Stimulated activated CD8-positive, alpha-beta memory T cell treated with anti-CD3 and anti-CD28 coated beads, Interleukin-12 subunit alpha, Interleukin-12 subunit beta, amount 100 ng/mL, for 1 hour (primary cell): ENCODE data around the gene SPRR2D.
"Not testable (repeated sequence)": the region's sequence is repeated elsewhere in the genome, so short reads cannot be mapped to it uniquely, and the experiment has no call there.

Experiments used
- DNase-seq: peaks from one replicate; pipeline ENCODE4 v3.0.0-alpha.2; 2020; ENCODE audit warnings: low read depth

The SPRR2D gene

GRCh38 chr1:153040950-153041631, at the start of gene SPRR2D:
TSS of gene SPRR2D (minus strand) at chr1:153041120. CDS start at chr1:153040346, 774 bp downstream.
- DNase-seq: no peak

- DNase-seq: no peak
Observed at GRCh38 chr1:153087652-153088051, 46.7 kb upstream of the SPRR2D start.

- DNase-seq: no peak
Observed at GRCh38 chr1:153081736-153082135, 40.8 kb upstream of the SPRR2D start.

GRCh38 chr1:153072806-153073726, 32.1 kb upstream of the SPRR2D start:
- DNase-seq: no peak

DNA sequence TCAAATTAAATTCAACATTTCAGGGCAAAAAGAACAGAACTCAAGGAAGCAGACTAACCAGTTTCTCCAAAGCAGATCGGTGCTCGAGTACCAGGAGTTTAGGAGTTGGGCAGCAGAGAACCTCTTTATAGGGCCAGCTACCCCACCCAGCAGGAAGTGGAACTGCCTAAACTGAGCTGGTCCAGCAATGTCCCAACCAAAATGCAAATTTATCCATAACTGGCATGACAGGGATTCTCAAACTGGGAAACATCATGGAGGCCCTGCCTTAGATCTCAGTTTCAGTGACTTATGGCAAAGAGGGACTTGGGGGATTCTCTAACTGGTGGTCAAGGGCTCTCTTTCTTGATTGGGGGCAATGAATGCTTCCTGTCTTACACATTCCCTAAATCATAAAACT, 30.6 kb upstream of the SPRR2D start, which contains the start of gene SPRR2B:
Gene SPRR2B, minus strand, starts transcription at position 101 of the 400 bp plus-strand sequence. CDS start 772 bp downstream, outside the sequence.
- DNase-seq: no peak

- DNase-seq: no peak
Observed at GRCh38 chr1:153070243-153070642, 29.3 kb upstream of the SPRR2D start.

GRCh38 chr1:153058826-153059784, 18.2 kb upstream of the SPRR2D start:
- no peak for DNase-seq

- DNase-seq: no peak
Observed at GRCh38 chr1:153058154-153058553, 17.2 kb upstream of the SPRR2D start.

DNA sequence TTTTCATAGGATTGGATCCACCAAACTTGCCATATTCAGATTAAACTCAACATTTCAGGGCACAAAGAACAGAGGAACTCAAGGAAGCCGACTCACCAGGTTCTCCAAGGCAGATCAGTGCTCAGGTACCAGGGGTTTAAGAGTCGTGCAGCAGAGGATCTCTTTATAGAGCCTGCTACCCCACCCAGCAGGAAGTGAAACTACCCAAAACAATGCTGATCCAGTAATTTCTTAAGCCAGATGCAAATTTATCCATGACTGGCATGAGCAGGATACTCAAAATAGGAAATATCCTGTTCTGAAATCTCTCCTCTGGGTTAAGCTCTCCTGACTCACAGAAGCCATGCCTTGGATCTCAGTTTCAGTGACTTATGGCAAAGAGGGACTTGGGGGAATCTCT, 16.5 kb upstream of the SPRR2D start, which contains the start of gene SPRR2A:
Gene SPRR2A, minus strand, starts transcription at position 138 of the 400 bp plus-strand sequence. CDS start 777 bp downstream, outside the sequence.
- DNase-seq: no peak

GRCh38 chr1:153056111-153056510, 15.2 kb upstream of the SPRR2D start:
- not testable (repeated sequence) for DNase-seq

GRCh38 chr1:153049211-153049610, 8.3 kb upstream of the SPRR2D start:
- no peak for DNase-seq

DNA sequence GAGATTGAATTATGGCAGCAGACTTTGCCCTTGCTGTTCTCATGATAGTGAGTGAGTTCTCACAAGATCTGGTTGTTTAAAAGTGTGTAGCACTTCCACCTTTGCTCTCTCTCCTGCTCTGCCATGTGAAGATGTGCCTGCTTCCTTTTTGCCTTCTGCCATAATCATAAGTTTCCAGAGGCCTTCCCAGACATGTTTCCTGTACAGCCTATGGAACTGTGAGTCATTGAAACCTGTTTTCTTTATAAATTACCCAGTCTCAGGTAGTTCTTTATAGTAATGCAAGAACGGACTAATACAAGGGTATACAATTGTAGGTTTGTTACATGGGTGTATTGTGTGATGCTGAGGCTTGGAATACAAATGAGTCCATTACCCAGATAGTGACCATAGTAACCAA, 5.7 kb downstream of the SPRR2D start:
- no peak for DNase-seq

DNA sequence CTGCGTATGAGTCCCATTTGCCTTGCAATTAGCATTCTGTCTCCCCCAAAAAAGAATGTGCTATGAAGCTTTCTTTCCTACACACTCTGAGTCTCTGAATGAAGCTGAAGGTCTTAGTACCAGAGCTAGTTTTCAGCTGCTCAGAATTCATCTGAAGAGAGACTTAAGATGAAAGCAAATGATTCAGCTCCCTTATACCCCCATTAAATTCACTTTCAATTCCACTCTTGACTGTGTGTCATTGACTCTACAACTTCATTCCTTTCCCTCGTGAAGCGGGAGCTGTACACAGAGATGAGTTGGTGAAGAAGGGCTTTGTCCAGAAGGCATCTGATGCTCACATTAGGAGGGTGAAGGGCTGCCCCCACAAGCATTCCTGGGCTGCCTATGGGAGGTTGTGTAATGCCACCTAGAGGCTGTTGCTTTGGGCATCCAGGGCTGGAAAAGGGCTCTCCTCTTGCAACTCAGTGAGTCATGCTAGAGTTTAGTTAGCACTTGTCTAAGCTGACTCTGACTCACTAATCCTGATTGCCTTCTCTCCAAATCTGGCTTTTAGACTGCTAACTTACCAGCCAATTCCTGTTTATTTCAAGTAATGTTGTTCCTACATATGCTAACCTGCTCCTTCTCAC, 8.1 kb downstream of the SPRR2D start:
- DNase-seq: no peak

DNA sequence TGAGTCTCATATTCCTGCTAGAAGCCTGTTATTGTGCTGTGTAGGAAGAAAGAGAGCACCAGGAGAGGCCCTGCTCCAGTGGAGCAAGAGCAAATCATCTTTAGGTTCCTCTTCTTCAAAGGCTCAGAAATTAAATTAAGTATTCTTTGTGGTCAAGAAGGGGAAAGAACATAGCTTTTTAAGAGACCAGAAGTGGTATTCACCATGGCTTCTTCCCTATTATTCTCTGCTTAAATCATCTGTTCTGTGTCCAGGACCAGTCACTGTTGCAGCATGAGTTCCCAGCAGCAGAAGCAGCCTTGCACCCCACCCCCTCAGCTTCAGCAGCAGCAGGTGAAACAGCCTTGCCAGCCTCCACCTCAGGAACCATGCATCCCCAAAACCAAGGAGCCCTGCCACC, 8.8 kb downstream of the SPRR2D start:
- DNase-seq: no peak

- DNase-seq: no peak
Observed at GRCh38 chr1:153030895-153031294, 10.0 kb downstream of the SPRR2D start, which contains the start of gene SPRR1B. TSS of gene SPRR1B (plus strand) at chr1:153031203. CDS start at chr1:153032346, 1,143 bp downstream.

DNA sequence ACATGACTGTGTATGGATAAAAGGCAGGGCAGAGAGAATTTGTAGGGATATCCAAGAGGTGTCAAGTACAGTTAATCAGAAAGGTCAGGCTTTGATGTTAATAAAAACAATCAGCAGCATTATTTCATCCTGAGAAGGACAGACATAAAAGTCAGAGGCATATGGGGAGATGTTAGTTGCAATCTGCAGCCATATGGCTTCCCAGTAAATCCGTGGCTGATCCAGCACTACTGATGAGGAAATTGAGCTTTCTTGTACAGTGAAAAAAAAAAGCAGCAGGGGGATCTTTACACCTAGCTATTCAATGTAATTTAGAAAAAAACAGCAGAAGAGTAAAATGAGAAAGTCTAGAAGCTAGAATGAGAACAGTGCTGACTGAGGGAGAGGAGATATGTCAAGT, 12.2 kb downstream of the SPRR2D start:
- DNase-seq: no peak

DNA sequence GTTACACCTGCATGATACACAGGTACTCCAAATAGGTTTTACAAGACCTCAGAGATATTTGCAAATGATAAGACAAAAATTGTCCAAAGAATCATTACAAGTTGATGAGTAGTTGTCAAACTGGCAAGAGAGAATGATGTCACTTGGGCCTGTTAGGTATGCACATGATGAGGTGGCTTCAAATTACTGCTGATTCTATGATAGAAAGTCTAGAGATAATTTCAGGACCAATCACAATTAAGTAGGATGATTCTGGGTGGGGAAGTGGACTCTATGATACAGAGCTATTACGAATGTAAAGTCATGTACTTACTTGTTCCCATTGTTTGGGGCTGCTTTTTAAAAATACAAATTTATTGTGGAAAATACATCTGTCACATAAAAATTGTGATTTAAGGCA, 15.1 kb downstream of the SPRR2D start:
- no peak for DNase-seq

DNA sequence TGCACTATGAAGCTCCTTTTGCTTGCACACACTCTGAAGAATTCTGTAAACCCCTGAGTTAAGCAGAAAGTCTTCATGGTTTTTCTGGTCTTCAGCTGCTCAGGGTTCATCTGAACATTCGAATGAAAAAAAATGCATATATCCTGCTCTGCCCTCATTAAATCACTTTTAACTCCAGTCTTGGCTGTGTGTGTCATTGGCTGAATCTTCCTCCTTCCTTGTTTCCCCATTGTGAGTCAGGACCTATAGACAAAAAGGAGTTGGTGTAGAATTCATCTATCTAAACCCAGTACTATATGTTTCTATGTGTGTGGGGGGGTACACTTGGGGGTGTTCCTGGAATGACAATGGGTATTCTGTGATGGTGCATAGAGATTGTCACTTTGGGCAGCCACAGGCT, 16.5 kb downstream of the SPRR2D start:
- no peak for DNase-seq

DNA sequence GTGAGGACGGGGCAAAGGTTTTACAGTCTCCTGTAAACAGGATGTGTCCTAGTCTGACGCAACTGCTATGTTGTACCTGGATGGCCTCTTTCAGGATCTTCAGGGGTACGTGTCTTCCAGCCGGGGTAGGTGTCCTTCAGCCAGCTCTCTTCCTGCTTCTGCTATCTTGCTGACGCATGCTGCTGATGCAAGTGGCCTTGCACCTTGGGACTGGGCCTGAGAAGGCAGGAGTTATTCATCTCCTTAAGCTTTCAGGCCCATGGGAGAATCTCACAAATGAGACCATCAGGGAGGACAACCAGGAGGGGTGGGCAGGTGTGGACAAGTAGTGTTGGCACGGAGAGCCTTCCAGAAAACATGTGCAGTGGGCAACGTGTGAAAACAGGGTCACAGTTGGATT, 17.8 kb downstream of the SPRR2D start:
- DNase-seq: no peak

DNA sequence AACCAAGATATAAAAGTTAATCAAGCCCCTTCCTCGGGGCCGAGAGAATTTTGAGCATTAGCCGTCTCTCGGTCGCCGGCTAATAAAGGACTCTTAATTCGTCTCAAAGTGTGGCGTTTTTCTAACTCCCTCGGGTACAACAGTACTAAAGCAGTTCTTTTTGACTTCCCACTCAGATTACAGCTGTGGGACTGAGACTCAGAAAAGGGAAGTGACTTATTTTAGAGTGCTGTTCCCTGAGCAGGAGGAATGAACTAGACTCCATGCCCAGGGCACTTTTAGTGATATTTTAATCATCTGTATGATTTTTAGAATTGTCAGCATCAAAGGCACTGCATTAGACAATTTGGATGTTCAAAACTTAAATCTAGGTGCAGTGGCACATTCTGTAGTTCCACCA, 18.6 kb downstream of the SPRR2D start:
- not testable (repeated sequence) for DNase-seq

DNA sequence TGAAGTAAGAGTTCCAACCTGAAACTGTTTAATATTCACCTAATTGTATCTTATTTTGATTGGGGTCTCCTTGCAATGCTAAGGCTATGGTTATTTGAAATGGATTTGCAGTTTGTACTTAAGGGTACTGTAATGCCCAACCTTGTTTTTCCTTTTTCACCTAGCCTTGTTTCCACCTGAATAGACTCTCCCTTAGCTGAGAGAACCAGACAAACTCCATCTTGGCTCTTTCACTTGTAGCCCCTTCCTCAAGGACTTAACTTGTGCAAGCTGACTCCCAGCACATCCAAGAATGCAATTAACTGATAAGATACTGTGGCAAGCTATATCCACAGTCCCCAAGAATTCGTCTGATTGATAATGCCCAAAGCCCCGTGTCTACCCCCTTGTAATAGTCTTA, 19.1 kb downstream of the SPRR2D start:
- not testable (repeated sequence) for DNase-seq
